Stimulated activated naive CD4-positive, alpha-beta T cell treated with Interleukin-2 at 50 U/mL for 16 hours (primary cell): Measurements from ENCODE around the gene BUB1B.

ENCODE experiments used
- DNase-seq: peaks from one replicate; lab custom pipeline; 2025; lab: John Stamatoyannopoulos, UW

The BUB1B gene

GRCh38 chr15:40182358-40183029, 21.6 kb downstream of the BUB1B start:
- DNase-seq, result no peak

GRCh38 chr15:40183636-40184463, 23.0 kb downstream of the BUB1B start:
- DNase-seq, result no peak

DNA sequence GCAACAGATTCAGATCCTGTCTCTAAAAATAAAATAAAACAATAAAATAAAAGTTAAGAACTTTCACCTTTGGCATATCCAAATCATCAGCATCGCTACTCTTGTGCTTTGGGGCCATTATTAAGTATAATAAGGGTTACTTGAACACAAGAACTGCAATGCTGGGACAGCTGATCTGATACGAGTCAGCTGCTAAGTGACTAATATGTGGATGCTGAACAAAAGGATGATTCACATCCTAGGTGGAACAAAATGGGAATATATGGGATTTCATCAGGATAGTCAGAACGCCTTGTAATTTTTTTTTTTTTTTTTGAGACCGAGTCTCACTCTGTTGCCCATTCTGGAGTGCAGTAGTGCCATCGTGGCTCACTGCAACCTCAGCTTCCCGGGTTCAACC, 29.7 kb downstream of the BUB1B start:
- DNase-seq, result no peak

DNA sequence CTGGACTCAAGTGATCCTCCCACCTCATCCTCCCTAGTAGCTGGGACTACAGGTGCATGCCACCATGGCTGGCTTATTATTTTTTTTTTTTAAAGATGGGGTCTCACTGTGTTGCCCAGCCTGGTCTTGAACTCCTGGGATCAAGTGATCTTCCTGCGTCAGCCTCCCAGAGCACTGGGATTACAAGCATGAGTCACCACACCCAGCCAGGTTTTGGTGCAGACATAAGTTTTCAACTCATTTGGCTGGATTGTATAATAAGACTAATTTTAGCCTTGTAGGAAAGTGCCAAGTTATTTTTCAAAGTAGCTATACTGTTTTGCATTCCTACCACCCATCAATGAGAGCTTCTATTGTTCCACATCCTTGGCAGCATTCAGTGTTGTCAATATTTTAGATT, 32.1 kb downstream of the BUB1B start:
- DNase-seq, result no peak

GRCh38 chr15:40197434-40197833, 36.6 kb downstream of the BUB1B start:
- no peak for DNase-seq

GRCh38 chr15:40198355-40199085, 37.7 kb downstream of the BUB1B start:
- no peak for DNase-seq

DNA sequence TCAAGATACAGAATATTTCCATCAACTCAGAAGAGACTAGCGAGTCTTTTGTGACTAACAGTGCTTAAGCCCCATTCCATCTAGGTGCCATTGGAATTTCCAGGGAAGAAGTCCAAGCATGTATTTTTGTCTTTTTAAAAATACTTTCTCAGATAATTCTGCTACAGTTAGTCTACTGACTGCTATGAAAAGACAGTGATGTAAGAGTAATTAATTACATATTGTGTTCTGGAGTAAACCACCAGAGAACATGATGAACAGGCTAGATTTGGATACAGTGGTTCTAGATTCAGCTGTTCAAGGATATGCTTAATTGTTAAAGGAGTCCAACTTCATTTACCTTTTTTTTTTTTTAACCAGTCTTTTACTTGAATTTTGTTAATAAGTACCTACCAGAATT, 43.2 kb downstream of the BUB1B start:
- no peak for DNase-seq

DNA sequence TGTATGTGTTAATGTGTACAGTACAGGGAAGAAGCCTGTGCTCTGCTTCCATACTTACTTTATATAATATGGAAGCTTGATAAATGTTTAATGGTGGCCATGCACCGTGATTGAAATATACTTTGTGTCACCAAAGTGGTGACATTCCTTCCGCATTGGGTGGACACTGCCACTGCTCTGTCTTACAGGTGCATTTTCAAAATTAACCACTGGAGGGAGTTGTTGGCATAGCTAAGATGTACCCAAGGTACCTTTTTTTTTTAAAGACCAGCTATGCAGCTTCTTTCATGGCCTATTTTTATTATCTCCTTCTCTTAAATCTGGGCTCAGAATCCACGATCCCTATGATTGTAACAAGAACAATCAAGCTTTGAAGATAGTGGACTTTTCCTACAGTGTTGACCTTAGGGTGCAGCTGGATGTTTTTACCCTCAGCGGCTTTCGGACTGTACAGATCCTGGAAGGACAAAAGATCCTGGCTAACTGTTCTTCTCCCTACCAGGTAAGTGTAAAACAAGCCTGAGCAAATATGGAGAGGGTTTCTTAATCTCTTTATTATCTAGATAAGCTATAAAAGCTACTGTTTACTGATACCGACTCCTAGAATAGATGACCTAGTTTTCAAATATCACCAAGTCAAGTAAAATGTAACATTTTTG, 56.4 kb downstream of the BUB1B start:
- peak; percentile 0 for DNase-seq

DNA sequence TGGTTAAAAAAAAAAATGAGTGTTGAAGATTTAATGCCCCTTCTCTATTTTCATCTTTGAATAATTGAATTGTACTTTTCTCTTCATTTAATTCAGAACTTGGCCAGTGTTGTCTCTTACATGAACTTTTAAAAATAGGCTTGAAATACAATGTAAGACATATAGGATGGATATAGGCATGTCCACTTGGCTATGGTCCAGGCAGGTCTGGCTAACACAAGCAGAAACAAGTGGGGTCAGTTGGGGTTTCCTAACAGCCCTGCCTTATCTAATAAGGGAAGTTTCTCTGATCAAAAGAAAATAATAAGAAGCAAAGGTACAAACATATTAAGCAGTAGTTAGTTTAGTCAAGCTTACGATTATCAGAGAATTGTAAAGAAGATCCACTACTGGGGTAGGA, 58.9 kb downstream of the BUB1B start:
- DNase-seq, result no peak

DNA sequence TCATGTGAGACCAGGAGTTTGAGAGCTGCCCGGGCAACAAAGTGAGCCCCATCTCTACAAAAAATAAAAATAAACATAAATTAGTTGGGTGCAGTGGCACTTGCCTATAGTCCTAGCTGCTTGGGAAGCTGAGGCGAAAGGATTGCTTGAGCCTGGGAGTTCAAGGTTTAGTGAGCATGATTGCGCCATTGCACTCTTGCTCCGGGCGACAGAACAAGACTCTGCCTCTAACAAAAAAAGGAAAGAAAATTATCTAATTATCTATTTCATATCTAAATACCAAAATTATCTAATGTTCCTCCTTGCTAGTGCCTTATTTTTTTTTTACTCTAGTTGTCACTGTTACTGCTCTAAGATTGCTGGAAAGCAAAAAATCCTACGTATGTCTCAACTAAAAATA, 61.3 kb downstream of the BUB1B start:
- DNase-seq, result no peak

DNA sequence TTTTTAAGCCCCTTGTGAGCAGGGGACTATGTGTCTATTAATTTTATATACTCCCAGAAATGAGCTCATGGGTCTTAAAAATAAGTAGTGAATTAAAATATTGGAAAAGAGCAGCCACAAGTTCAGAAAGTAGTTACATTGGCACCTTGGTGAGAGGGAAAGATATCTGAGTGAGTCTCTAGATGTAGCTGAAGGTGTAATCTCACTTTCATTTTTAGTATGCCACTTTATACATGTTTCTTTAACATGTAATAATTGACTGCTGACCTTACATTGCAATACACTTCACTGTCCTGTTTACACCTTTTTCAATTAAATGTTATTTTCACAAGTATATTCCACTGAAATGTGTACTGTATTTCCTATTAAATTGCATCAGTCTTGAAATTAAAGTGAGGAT, 65.9 kb downstream of the BUB1B start:
- DNase-seq, result no peak

DNA sequence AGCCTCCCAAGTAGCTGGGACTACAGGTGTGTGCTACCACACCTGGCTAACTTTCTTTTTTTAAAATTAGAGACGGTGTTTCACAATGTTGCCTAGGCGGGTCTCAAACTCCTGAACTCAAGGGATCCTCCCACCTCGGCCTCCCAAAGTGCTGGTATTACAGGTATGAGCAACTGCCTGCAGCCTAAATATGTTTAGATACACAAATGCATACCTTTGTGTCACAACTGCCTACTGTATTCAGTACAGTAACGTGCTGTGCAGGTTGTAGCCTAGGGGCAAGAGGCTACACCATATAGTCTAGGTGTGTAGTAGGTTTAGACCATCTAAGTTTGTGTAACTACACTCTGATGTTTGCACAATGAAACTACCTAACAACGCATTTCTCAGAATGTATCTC, 68.4 kb downstream of the BUB1B start:
- no peak for DNase-seq

- no peak for DNase-seq
Observed at GRCh38 chr15:40229956-40230355, 69.1 kb downstream of the BUB1B start.

- DNase-seq, result no peak
Observed at GRCh38 chr15:40232625-40233070, 71.8 kb downstream of the BUB1B start.

DNA sequence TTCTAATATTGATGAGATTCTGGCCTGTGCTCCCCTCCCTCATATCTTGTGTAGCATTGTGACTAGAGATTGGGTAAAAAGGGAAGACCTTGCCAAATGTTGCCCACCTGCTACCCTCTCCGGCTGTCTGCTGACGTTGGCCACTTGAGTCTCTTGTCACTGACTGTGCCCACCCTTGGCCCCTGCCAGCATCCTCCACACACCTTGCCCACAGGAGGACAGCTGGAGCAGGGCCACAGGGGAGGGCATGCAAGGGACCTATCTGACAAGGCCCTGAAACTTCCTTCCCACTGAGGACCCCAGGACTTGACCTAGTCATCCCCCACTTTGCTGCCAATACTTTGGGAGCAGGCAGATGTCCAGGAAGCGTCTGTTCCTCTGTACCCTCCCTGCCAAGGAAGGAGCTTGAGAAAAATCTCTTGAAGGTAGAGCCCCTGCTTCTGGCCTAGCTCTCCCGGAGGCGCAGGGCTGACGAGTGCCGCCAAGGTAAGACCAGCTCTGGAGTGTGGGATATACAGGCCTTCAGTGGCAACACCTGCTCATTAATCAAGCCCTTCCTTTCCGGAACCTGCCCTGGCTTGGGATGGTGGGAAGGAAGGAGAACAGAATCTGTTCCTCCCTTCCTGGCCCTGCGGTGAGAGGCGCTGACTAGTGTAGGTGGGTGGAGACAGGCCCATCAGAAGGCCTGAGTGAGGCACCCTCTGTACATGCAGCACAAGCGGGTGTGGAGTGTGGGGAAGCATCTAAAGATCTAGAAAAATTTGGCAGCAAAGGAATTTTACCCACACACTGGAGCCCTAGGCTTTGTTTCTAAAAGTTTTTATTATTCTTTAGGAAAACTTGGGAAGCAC, 73.1 kb downstream of the BUB1B start:
- DNase-seq, result no peak

- no peak for DNase-seq
Observed at GRCh38 chr15:40234783-40235182, 73.9 kb downstream of the BUB1B start.

DNA sequence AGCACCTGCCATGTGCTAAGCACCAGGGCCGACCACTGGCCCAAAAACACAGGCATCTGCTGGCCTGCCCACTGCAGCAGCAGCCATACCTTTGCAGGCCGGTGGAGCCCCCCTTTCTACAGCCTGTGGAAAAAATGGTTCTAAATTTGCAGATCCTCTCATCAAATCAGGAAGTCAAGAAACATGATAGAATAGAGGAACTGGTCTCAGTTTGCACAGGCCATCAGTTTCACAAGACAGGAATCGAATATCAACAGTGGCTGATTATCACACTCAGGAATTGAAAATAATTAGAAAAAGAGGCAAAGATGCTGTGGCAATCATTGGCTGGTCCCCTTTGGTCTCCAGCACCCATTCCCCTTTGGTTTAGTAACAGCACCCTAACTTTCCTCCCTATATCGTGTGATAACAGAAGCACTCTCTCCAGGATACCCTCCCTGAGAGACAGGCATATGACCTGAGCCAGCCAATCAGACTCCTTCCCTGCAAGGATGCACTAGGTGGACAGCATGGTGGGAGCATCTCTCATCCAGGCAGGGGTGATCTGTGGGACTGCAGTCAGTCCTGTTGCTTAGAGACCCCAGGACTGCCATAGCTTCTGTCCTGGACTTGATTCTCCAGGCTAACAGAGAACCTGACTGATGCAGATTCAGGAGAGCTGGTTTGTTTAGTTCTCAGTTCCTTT, 74.5 kb downstream of the BUB1B start:
- no peak for DNase-seq

DNA sequence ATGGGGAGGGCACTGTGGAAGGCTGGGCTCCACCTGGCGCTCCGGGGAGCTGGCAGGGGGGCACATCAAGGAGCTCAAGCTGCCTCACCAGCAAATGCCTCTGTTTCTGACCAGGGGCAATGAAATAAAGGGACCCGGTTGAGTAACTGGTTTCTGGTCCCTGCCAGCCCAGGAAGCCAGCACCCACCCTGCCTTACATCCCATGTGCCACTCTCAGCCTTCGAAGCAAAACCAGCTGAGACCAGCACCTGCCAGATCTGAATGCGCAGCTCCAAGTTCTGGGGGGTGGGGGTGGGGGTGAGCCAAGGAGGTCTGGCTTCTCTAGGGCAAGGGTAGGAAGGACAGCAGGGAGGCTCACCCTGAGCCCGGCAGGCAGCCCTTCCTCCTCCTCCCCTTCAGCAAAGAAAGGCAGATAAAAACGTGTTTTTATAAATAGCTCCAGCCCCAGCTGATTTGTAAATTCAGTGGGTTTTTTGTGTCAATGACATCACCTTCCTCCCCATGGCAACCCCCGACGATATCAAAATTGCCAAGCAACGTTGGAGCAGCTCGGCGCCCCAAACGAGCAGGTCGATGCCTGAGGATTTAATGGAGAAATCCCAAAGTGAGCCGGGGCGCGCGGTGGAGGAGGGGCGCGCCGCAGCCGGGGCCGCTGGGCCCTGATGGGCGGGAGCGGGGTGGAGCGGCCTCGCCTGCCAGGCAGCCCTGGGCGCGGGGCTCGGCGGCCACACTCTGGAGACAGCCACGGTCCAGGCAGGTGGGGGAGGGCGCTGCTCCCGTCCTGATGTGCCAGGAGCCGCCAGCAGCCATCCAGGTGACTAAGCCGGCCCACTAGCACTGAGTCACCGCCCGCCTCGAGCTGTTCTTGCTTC, 77.9 kb downstream of the BUB1B start, which contains the start of gene PAK6:
Gene PAK6, plus strand, starts transcription at position 532 of the 872 bp plus-strand sequence. CDS start 25,723 bp downstream, outside the sequence.
- no peak for DNase-seq

- DNase-seq, result no peak
Observed at GRCh38 chr15:40239404-40239692, 78.5 kb downstream of the BUB1B start.
